MG63 (cell line): Measurements from ENCODE around the gene REP15. TPM values are rescaled to one million over a fixed set of nuclear protein-coding genes. Genes with fewer than 3 reads are reported as not detected.
"Not testable (repeated sequence)": the region's sequence is repeated elsewhere in the genome, so short reads cannot be mapped to it uniquely, and the experiment has no call there.

Source experiments
- DNase-seq: peaks from one replicate; pipeline ENCODE4 v3.0.0-alpha.2; 2020
- H3K27me3 ChIP-seq: fragments of 250-450 bp; sonication (Bioruptor Pico); 2 replicates; pipeline ENCODE4 v1.5.1; 2020; ENCODE audit warnings: mild to moderate bottlenecking, moderate library complexity
- H3K36me3 ChIP-seq: fragments of 250-450 bp; sonication (Bioruptor Pico); 2 replicates; pipeline ENCODE4 v1.5.1; 2020; ENCODE audit warnings: mild to moderate bottlenecking, moderate library complexity
- H3K4me3 ChIP-seq: fragments of 250-450 bp; sonication (Bioruptor Pico); 2 replicates; pipeline ENCODE4 v1.5.1; 2020; ENCODE audit warnings: mild to moderate bottlenecking, moderate library complexity
- H3K9me3 ChIP-seq: fragments of 250-450 bp; sonication (Bioruptor Pico); 2 replicates; pipeline ENCODE4 v1.5.1; 2020; ENCODE audit warnings: mild to moderate bottlenecking, moderate library complexity
- total RNA-seq: library from RNA; depleted of rRNA; stranded (reverse); fragments of >200 nt; shearing (Covaris generic); gene quantifications from 2 replicates; pipeline ENCODE4 v1.2.3, GENCODE V29; 2014; ENCODE audit warnings: low replicate concordance; rRNA removed

The REP15 gene
- total RNA-seq: 1.2 and 1.4 TPM in 2 replicates

- Histone ChIP-seq H3K27me3 (no peaks in the 10 kb centered on the region), H3K36me3 (peaks cover 35% of the 10 kb centered on the region), H3K9me3 (no peaks in the 10 kb centered on the region), H3K4me3 (no peak within 1 kb of the TSS)
- no peak for DNase-seq
Observed at GRCh38 chr12:27696293-27696652, at the start of gene REP15. Gene REP15 (plus strand): TSS chr12:27696447. CDS start chr12:27696563, 116 bp downstream.

GRCh38 chr12:27650011-27650410 is 46.2 kb upstream of the REP15 start:
- no peaks in the 10 kb centered on the region for H3K9me3 ChIP-seq
- no peak overlapping the region for H3K4me3 ChIP-seq
- H3K36me3 ChIP-seq: peaks cover 9% of the 10 kb centered on the region
- DNase-seq: no peak
- no peaks in the 10 kb centered on the region for H3K27me3 ChIP-seq

- no peak for DNase-seq
- Histone ChIP-seq H3K36me3 (peaks cover 12% of the 10 kb centered on the region), H3K4me3 (no peak overlapping the region)
Observed at GRCh38 chr12:27651201-27651600, 45.0 kb upstream of the REP15 start.

GRCh38 chr12:27652174-27652763 is 44.0 kb upstream of the REP15 start:
- Histone ChIP-seq H3K27me3 (no peaks in the 10 kb centered on the region), H3K9me3 (no peaks in the 10 kb centered on the region), H3K4me3 (no peak overlapping the region), H3K36me3 (peaks cover 17% of the 10 kb centered on the region)
- peak; percentile 25 for DNase-seq

More at GRCh38 chr12:27651201-27651600, 45.0 kb upstream of the REP15 start:
- no peaks in the 10 kb centered on the region for H3K27me3 ChIP-seq
- no peaks in the 10 kb centered on the region for H3K9me3 ChIP-seq

- H3K27me3 ChIP-seq: no peaks in the 10 kb centered on the region
- H3K36me3 ChIP-seq: peaks cover 20% of the 10 kb centered on the region
Observed at GRCh38 chr12:27653661-27654060, 42.6 kb upstream of the REP15 start.

GRCh38 chr12:27655476-27655875 is 40.8 kb upstream of the REP15 start:
- not testable (repeated sequence) for H3K27me3 ChIP-seq, H3K4me3 ChIP-seq, H3K9me3 ChIP-seq, DNase-seq
- H3K36me3 ChIP-seq: peaks cover 18% of the 10 kb centered on the region

More at GRCh38 chr12:27653661-27654060, 42.6 kb upstream of the REP15 start:
- Histone ChIP-seq H3K9me3 (no peaks in the 10 kb centered on the region), H3K4me3 (no peak overlapping the region)
- no peak for DNase-seq

- Histone ChIP-seq H3K27me3 (no peaks in the 10 kb centered on the region), H3K36me3 (peaks cover 23% of the 10 kb centered on the region), H3K9me3 (no peaks in the 10 kb centered on the region), H3K4me3 (no peak overlapping the region)
- no peak for DNase-seq
Observed at GRCh38 chr12:27657296-27657695, 39.0 kb upstream of the REP15 start.

- Histone ChIP-seq H3K4me3 (no peak overlapping the region), H3K36me3 (peaks cover 22% of the 10 kb centered on the region), H3K9me3 (no peaks in the 10 kb centered on the region), H3K27me3 (no peaks in the 10 kb centered on the region)
- DNase-seq: no peak
Observed at GRCh38 chr12:27665704-27666103, 30.5 kb upstream of the REP15 start.

- no peak for DNase-seq
- H3K27me3 ChIP-seq: no peaks in the 10 kb centered on the region
- H3K4me3 ChIP-seq: no peak overlapping the region
- H3K9me3 ChIP-seq: no peaks in the 10 kb centered on the region
- peaks cover 25% of the 10 kb centered on the region for H3K36me3 ChIP-seq
Observed at GRCh38 chr12:27666510-27666909, 29.7 kb upstream of the REP15 start.

- Histone ChIP-seq H3K9me3 (no peaks in the 10 kb centered on the region), H3K36me3 (peaks cover 24% of the 10 kb centered on the region), H3K27me3 (no peaks in the 10 kb centered on the region), H3K4me3 (no peak overlapping the region)
- peak; percentile 51 for DNase-seq
Observed at GRCh38 chr12:27667540-27667939, 28.7 kb upstream of the REP15 start.

- no peaks in the 10 kb centered on the region for H3K9me3 ChIP-seq
- peaks cover 19% of the 10 kb centered on the region for H3K36me3 ChIP-seq
- no peak for DNase-seq
- no peaks in the 10 kb centered on the region for H3K27me3 ChIP-seq
- H3K4me3 ChIP-seq: no peak overlapping the region
Observed at GRCh38 chr12:27672051-27672450, 24.2 kb upstream of the REP15 start.

GRCh38 chr12:27672643-27673042 is 23.6 kb upstream of the REP15 start:
- Histone ChIP-seq H3K9me3 (no peaks in the 10 kb centered on the region), H3K27me3 (no peaks in the 10 kb centered on the region), H3K4me3 (no peak overlapping the region), H3K36me3 (peaks cover 17% of the 10 kb centered on the region)
- no peak for DNase-seq

GRCh38 chr12:27673101-27673718 is 23.0 kb upstream of the REP15 start:
- no peak for DNase-seq
- no peaks in the 10 kb centered on the region for H3K27me3 ChIP-seq
- no peak overlapping the region for H3K4me3 ChIP-seq
- no peaks in the 10 kb centered on the region for H3K9me3 ChIP-seq
- peaks cover 16% of the 10 kb centered on the region for H3K36me3 ChIP-seq

GRCh38 chr12:27674989-27675388 is 21.3 kb upstream of the REP15 start:
- Histone ChIP-seq H3K27me3 (no peaks in the 10 kb centered on the region), H3K36me3 (peaks cover 28% of the 10 kb centered on the region), H3K4me3 (no peak overlapping the region), H3K9me3 (no peaks in the 10 kb centered on the region)
- DNase-seq: no peak

GRCh38 chr12:27680619-27681018 is 15.6 kb upstream of the REP15 start:
- peaks cover 55% of the 10 kb centered on the region for H3K36me3 ChIP-seq
- no peak for DNase-seq
- no peak overlapping the region for H3K4me3 ChIP-seq
- H3K27me3 ChIP-seq: no peaks in the 10 kb centered on the region
- H3K9me3 ChIP-seq: no peaks in the 10 kb centered on the region

GRCh38 chr12:27682534-27682933 is 13.7 kb upstream of the REP15 start:
- H3K36me3 ChIP-seq: peaks cover 49% of the 10 kb centered on the region
- no peak for DNase-seq

GRCh38 chr12:27685274-27685673 is 11.0 kb upstream of the REP15 start:
- Histone ChIP-seq H3K36me3 (peaks cover 32% of the 10 kb centered on the region), H3K27me3 (no peaks in the 10 kb centered on the region), H3K9me3 (no peaks in the 10 kb centered on the region), H3K4me3 (no peak overlapping the region)
- DNase-seq: no peak

More at GRCh38 chr12:27682534-27682933, 13.7 kb upstream of the REP15 start:
- Histone ChIP-seq H3K9me3 (no peaks in the 10 kb centered on the region), H3K27me3 (no peaks in the 10 kb centered on the region), H3K4me3 (no peak overlapping the region)

GRCh38 chr12:27686147-27686546 is 10.1 kb upstream of the REP15 start:
- Histone ChIP-seq H3K36me3 (peaks cover 25% of the 10 kb centered on the region), H3K27me3 (no peaks in the 10 kb centered on the region), H3K4me3 (no peak overlapping the region), H3K9me3 (no peaks in the 10 kb centered on the region)
- no peak for DNase-seq
